DND-41 (cell line): ENCODE results near the gene DHX30.
A peak's percentile ranks its signal among the peaks of the same experiment; 100 is the strongest.

Experiments used
- ATAC-seq: fragments of 200-7000 bp; cut with Tn5 transposase; 3 replicates; pipeline ENCODE4 v1.9.1; 2021; ENCODE audit warnings: low read depth; ENCODE audit not compliant: insufficient read depth
- DNase-seq: peaks from one replicate; pipeline ENCODE4 v3.0.0-alpha.2; 2020
- H2AFZ ChIP-seq: 2 replicates; pipeline ENCODE4 v1.6.0; 2012; ENCODE audit warnings: low read depth, low read length
- H3K27ac ChIP-seq: 2 replicates; pipeline ENCODE4 v1.5.1; 2012; ENCODE audit warnings: low read length, inconsistent platforms
- H3K27me3 ChIP-seq: fragments of 200-600 bp; sonication (generic); 2 replicates; pipeline ENCODE4 v1.6.0; 2012; ENCODE audit warnings: low read length, mild to moderate bottlenecking, inconsistent platforms; ENCODE audit not compliant: insufficient read depth, poor library complexity
- H3K36me3 ChIP-seq: 2 replicates; pipeline ENCODE4 v1.5.1; 2012; ENCODE audit warnings: low read length, inconsistent platforms; ENCODE audit not compliant: insufficient read depth
- H3K4me1 ChIP-seq: 2 replicates; pipeline ENCODE4 v1.5.1; 2012; ENCODE audit warnings: mild to moderate bottlenecking, low read length; ENCODE audit not compliant: insufficient read depth
- H3K4me2 ChIP-seq: 2 replicates; pipeline ENCODE4 v1.6.0; 2012; ENCODE audit warnings: mild to moderate bottlenecking, moderate library complexity, low read length, inconsistent platforms; ENCODE audit not compliant: insufficient read depth
- H3K4me3 ChIP-seq, 2 experiments: fragments of 200-600 bp in 1 of 2; shearing (Covaris generic) in 1 of 2; 2 replicates each; pipeline ENCODE4 v1.5.1; 2012 to 2016; ENCODE audit warnings: inconsistent platforms in 2 of 2, low read length in 2 of 2, mild to moderate bottlenecking in 2 of 2, low read depth in 1 of 2, moderate library complexity in 1 of 2
- H3K79me2 ChIP-seq: 2 replicates; pipeline ENCODE4 v1.6.0; 2012; ENCODE audit warnings: low read length, inconsistent platforms; ENCODE audit not compliant: insufficient read depth
- H3K9ac ChIP-seq: 2 replicates; pipeline ENCODE4 v1.6.0; 2012; ENCODE audit warnings: low read depth, mild to moderate bottlenecking, inconsistent platforms, low read length, moderate library complexity
- H3K9me3 ChIP-seq: 2 replicates; pipeline ENCODE4 v1.5.1; 2012; ENCODE audit warnings: low read length, moderate library complexity, mild to moderate bottlenecking, inconsistent platforms; ENCODE audit not compliant: insufficient read depth, severe bottlenecking
- H4K20me1 ChIP-seq: 2 replicates; pipeline ENCODE4 v1.6.0; 2012; ENCODE audit warnings: low read length; ENCODE audit not compliant: insufficient read depth
- EZH2 ChIP-seq: IDR thresholded peaks from 3 replicates; pipeline ENCODE4 v1.6.1; 2012; ENCODE audit warnings: borderline replicate concordance, low read depth, mild to moderate bottlenecking, moderate library complexity, low read length, inconsistent platforms; ENCODE audit not compliant: severe bottlenecking
- TF ChIP-seq, protein P1 (sequence below): IDR thresholded peaks from 2 replicates; pipeline ENCODE4 v1.5.1; 2012; ENCODE audit warnings: borderline replicate concordance, low read length, moderate library complexity, mild to moderate bottlenecking; ENCODE audit not compliant: poor library complexity, severe bottlenecking; ENCODE audit errors: extremely low read depth

The DHX30 gene

GRCh38 chr3:47874913-47875312 lies 72.0 kb downstream of the DHX30 start:
- Histone ChIP-seq H4K20me1 (no peaks in the 10 kb centered on the region), H3K9me3 (no peaks in the 10 kb centered on the region), H3K4me3 (no peak overlapping the region), H3K27ac (no peak overlapping the region), H3K4me2 (no peak overlapping the region), H3K9ac (no peak overlapping the region), H2AFZ (no peak overlapping the region), H3K36me3 (peaks cover 53% of the 10 kb centered on the region), H3K4me1 (no peaks in the 10 kb centered on the region), H3K27me3 (no peaks in the 10 kb centered on the region), H3K79me2 (no peaks in the 10 kb centered on the region)
- no peak for TF ChIP-seq EZH2
- TF ChIP-seq, protein P1, sequence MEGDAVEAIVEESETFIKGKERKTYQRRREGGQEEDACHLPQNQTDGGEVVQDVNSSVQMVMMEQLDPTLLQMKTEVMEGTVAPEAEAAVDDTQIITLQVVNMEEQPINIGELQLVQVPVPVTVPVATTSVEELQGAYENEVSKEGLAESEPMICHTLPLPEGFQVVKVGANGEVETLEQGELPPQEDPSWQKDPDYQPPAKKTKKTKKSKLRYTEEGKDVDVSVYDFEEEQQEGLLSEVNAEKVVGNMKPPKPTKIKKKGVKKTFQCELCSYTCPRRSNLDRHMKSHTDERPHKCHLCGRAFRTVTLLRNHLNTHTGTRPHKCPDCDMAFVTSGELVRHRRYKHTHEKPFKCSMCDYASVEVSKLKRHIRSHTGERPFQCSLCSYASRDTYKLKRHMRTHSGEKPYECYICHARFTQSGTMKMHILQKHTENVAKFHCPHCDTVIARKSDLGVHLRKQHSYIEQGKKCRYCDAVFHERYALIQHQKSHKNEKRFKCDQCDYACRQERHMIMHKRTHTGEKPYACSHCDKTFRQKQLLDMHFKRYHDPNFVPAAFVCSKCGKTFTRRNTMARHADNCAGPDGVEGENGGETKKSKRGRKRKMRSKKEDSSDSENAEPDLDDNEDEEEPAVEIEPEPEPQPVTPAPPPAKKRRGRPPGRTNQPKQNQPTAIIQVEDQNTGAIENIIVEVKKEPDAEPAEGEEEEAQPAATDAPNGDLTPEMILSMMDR, result no peak
- DNase-seq, result no peak
- ATAC-seq, result no peak

- no peak overlapping the region for H3K9ac ChIP-seq
- no peak for ATAC-seq
- DNase-seq, result no peak
- peaks cover 31% of the 10 kb centered on the region for H3K36me3 ChIP-seq
- no peaks in the 10 kb centered on the region for H3K79me2 ChIP-seq
- TF ChIP-seq EZH2, result no peak
- TF ChIP-seq, protein P1, result no peak
- H2AFZ ChIP-seq, result no peak overlapping the region
- no peak overlapping the region for H3K4me3 ChIP-seq
- H4K20me1 ChIP-seq, result no peaks in the 10 kb centered on the region
- H3K4me1 ChIP-seq, result no peaks in the 10 kb centered on the region
- no peaks in the 10 kb centered on the region for H3K27me3 ChIP-seq
- H3K4me2 ChIP-seq, result no peak overlapping the region
- no peaks in the 10 kb centered on the region for H3K9me3 ChIP-seq
- H3K27ac ChIP-seq, result no peak overlapping the region
Measured at GRCh38 chr3:47877290-47877689, 74.4 kb downstream of the DHX30 start.

DNA sequence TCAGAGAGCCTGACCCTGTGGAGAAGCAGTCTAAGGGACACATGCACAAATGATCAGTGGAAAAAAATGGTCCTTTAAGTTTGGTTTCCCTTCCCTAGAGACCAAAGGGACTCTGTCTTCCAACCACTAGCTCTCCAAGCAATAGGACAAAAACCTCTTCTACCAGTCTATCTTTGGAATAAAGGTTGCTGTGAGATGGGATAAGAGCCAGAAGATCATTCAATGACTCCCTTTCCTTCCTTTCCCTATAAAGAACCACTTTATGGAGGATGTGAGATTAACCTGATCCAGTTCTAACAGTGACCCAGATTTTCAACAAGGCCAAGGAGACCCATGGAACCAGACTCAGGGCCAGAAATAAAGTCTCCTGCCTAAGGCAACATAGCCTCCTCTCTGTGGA lies 74.8 kb downstream of the DHX30 start:
- H2AFZ ChIP-seq, result no peak overlapping the region
- H3K9ac ChIP-seq, result no peak overlapping the region
- no peaks in the 10 kb centered on the region for H3K4me1 ChIP-seq
- no peak overlapping the region for H3K27ac ChIP-seq
- no peak for DNase-seq
- TF ChIP-seq EZH2, result no peak
- TF ChIP-seq, protein P1, result no peak
- H3K4me2 ChIP-seq, result no peak overlapping the region
- peaks cover 28% of the 10 kb centered on the region for H3K36me3 ChIP-seq
- H3K4me3 ChIP-seq, result no peak overlapping the region
- H4K20me1 ChIP-seq, result no peaks in the 10 kb centered on the region
- no peaks in the 10 kb centered on the region for H3K9me3 ChIP-seq
- no peak for ATAC-seq
- H3K27me3 ChIP-seq, result no peaks in the 10 kb centered on the region
- no peaks in the 10 kb centered on the region for H3K79me2 ChIP-seq

GRCh38 chr3:47882338-47882737 lies 79.4 kb downstream of the DHX30 start:
- H3K4me3 ChIP-seq, result no peak overlapping the region
- ATAC-seq (no peak; the same call in 2 of the 3 replicates), DNase-seq (no peak)
- peaks cover 9% of the 10 kb centered on the region for H3K36me3 ChIP-seq
- H3K9me3 ChIP-seq, result no peaks in the 10 kb centered on the region
- no peak overlapping the region for H3K9ac ChIP-seq
- H3K4me1 ChIP-seq, result no peaks in the 10 kb centered on the region
- H3K27ac ChIP-seq, result no peak overlapping the region
- no peaks in the 10 kb centered on the region for H4K20me1 ChIP-seq
- TF ChIP-seq, protein P1, result peak; percentile 9
- TF ChIP-seq EZH2, result no peak
- no peak overlapping the region for H2AFZ ChIP-seq
- no peaks in the 10 kb centered on the region for H3K79me2 ChIP-seq
- H3K4me2 ChIP-seq, result no peak overlapping the region
- no peaks in the 10 kb centered on the region for H3K27me3 ChIP-seq
